ENCODE measurements around the gene RAB1B. TPM values are rescaled to one million over a fixed set of nuclear protein-coding genes. Genes with fewer than 3 reads are reported as not detected.

Gene RAB1B
- total RNA-seq, 1 experiment from 2014 or later: 148 TPM

DNA sequence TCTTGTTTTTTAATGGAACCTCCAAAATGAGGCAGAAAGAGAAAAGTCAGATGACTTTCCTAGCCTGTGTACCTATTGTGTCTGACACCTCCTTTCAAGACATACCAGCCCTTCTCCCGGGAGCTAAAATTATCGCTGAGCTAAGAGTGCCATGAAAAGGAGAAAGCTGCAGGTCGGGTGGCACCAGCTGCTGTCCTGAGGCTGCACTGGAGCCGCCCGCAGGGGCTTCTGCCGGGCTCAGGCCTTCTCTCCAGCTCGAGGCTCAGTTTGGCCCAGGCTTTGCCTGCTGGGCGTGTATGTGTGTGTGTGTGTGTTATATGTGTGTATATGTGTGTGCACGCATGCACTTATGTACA, 27.7 kb upstream of the RAB1B start:
- RAD21 ChIA-PET (ENCODE audit: low non-redundant PET in 1 of 2, low total read pairs in 2 of 2, uncharacterized antibody in 2 of 2, unreplicated experiment in 2 of 2): no interaction called here
- TF ChIP-seq POLR2A (IDR thresholded peaks at IDR 0.05; ENCODE audit: borderline replicate concordance, extremely low read depth, insufficient read depth, insufficient read length) (no peak), CTCF (IDR thresholded peaks at IDR 0.05 in 2 of 3, conservative IDR thresholded peaks at IDR 0.05 in 1 of 3; ENCODE audit: borderline replicate concordance in 1 of 3, insufficient read depth in 1 of 3, low read depth in 2 of 3, low read length in 2 of 3) (no peak), ZNF274 (IDR thresholded peaks at IDR 0.05; ENCODE audit: low read depth, low read length) (no peak), YY1 (IDR thresholded peaks at IDR 0.05; ENCODE audit: extremely low read depth, insufficient replicate concordance, low read depth, low read length) (no peak)
- Histone ChIP-seq H3K9ac (ENCODE audit: low read length) (no peak overlapping the region), H3K4me2 (ENCODE audit: low read length) (no peak overlapping the region), H3K79me2 (ENCODE audit: insufficient read depth, low read length) (no peaks in the 10 kb centered on the region), H2AFZ (ENCODE audit: low read depth, low read length, poor library complexity, severe bottlenecking) (no peak overlapping the region), H3K36me3 (ENCODE audit: control insufficient read depth in 1 of 2, insufficient read depth in 2 of 2, low read length in 2 of 2) (0 out of 4 replicates have a peak, but pooled peaks cover 3 to 4% of the 10 kb centered on the region in 2 experiments), H3K9me2 (ENCODE audit: insufficient read depth) (no peaks in the 10 kb centered on the region), H3K27me3 (ENCODE audit: insufficient read depth, low read length) (no peaks in the 10 kb centered on the region), H3K4me3 (replicated peaks in 1 of 2; ENCODE audit: low read depth in 1 of 2, low read length in 2 of 2) (no peak overlapping the region), H3K4me1 (ENCODE audit: control insufficient read depth in 1 of 2, insufficient read depth in 2 of 2, low read length in 2 of 2) (no peaks in the 10 kb centered on the region), H3K27ac (ENCODE audit: low read depth, low read length) (no peak overlapping the region), H3K9me3 (ENCODE audit: control insufficient read depth in 1 of 2, insufficient read depth in 1 of 2, low read depth in 1 of 2, low read length in 2 of 2) (no peaks in the 10 kb centered on the region), H4K20me1 (ENCODE audit: insufficient read depth) (no peaks in the 10 kb centered on the region)
- ATAC-seq (no peak), DNase-seq (ENCODE audit: low read depth, low spot score) (no peak)
- POLR2A ChIA-PET: no interaction called here
- CTCF ChIA-PET: interaction anchor here (1.3 kb wide), 1 partner anchor 18 kb away, joined by 4 read pairs; no protein-coding TSS in a partner anchor
- intact Hi-C loops (cut with micrococcal nuclease): no loop called here
- BruUV-seq (replicated peaks): no TSS peak

DNA sequence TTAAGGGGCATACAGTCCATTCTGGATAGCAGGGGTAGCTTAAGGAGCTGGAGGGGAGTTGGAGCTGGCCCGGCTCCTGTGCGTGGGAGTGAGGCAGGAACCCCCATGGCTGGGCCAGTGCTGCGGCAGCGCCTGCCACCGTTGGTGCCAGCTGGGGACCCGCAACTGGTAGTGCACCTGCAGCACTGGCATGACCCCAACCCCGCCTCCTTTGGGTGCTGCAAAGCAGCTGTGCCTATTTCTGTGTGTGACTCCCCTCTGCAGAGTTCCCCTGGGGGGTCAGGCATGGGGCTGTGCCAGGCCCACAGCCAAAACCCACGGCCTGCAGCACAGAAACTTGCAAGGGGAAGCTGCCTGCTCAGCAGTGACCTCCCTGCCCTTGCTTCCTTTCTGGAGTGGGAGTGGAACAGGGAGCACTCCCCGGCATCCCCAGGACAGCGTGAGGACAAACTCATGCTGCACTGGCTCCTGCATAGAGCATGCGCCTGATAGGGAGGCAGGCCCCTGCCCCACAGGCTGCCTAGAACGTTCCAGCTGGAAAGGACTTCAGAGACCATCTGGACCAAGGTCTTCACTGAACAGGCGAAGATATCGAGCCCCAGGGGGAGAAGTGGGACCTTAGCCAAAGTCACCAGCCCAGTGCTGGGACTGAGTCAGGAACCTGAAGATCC, 26.2 kb upstream of the RAB1B start:
- POLR2A ChIA-PET: no interaction called here
- no peak overlapping the region for H2AFZ ChIP-seq (ENCODE audit: low read depth, low read length, poor library complexity, severe bottlenecking)
- TF ChIP-seq EGR1 (IDR thresholded peaks at IDR 0.05; ENCODE audit: low read depth): no peak
- TF ChIP-seq SRF (IDR thresholded peaks at IDR 0.05; ENCODE audit: low read depth): no peak
- no peak for TF ChIP-seq ELF1 (IDR thresholded peaks at IDR 0.05; ENCODE audit: borderline replicate concordance, low read depth)
- TF ChIP-seq ZFX (IDR thresholded peaks at IDR 0.05): no peak
- TF ChIP-seq ZNF274 (IDR thresholded peaks at IDR 0.05; ENCODE audit: low read depth, low read length): no peak
- TF ChIP-seq TCF7L2 (IDR thresholded peaks at IDR 0.05; ENCODE audit: borderline replicate concordance, extremely low read depth, insufficient read depth, insufficient read length): no peak
- TF ChIP-seq ZBTB33 (IDR thresholded peaks at IDR 0.05; ENCODE audit: extremely low read depth, insufficient replicate concordance, low read length): no peak
- no peak for TF ChIP-seq SP1 (IDR thresholded peaks at IDR 0.05; ENCODE audit: low read depth)
- TF ChIP-seq CEBPB (IDR thresholded peaks at IDR 0.05; ENCODE audit: low read depth): no peak
- TF ChIP-seq RAD21 (IDR thresholded peaks at IDR 0.05; ENCODE audit: low read depth): no peak
- no peak for TF ChIP-seq FOSL1 (IDR thresholded peaks at IDR 0.05; ENCODE audit: low read depth)
- no peak for TF ChIP-seq YY1 (IDR thresholded peaks at IDR 0.05; ENCODE audit: extremely low read depth, insufficient replicate concordance, low read depth, low read length)
- no peak for TF ChIP-seq EZH2phosphoT487 (IDR thresholded peaks at IDR 0.05; ENCODE audit: borderline replicate concordance)
- no peak for TF ChIP-seq SIN3A (IDR thresholded peaks at IDR 0.05; ENCODE audit: low read depth)
- TF ChIP-seq, protein P1, sequence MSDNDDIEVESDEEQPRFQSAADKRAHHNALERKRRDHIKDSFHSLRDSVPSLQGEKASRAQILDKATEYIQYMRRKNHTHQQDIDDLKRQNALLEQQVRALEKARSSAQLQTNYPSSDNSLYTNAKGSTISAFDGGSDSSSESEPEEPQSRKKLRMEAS (IDR thresholded peaks at IDR 0.05): no peak
- TF ChIP-seq JUND (IDR thresholded peaks at IDR 0.05): no peak

More for the DNA sequence above, 26.2 kb upstream of the RAB1B start:
- BruUV-seq (replicated peaks): no TSS peak
- 0 out of 4 replicates have a peak, but pooled peaks cover 0 to 4% of the 10 kb centered on the region in 2 experiments for H3K36me3 ChIP-seq (ENCODE audit: control insufficient read depth in 1 of 2, insufficient read depth in 2 of 2, low read length in 2 of 2)
- ChIA-PET RAD21 (ENCODE audit: low non-redundant PET in 1 of 2, low total read pairs in 2 of 2, uncharacterized antibody in 2 of 2, unreplicated experiment in 2 of 2) (no interaction called here), CTCF (no interaction called here)
- H3K9me3 ChIP-seq (ENCODE audit: control insufficient read depth in 1 of 2, insufficient read depth in 1 of 2, low read depth in 1 of 2, low read length in 2 of 2): no peaks in the 10 kb centered on the region
- H3K4me2 ChIP-seq (ENCODE audit: low read length): no peak overlapping the region
- H4K20me1 ChIP-seq (ENCODE audit: insufficient read depth): no peaks in the 10 kb centered on the region
- DNase-seq (ENCODE audit: low read depth, low spot score) (no peak), ATAC-seq (no peak)
- no peaks in the 10 kb centered on the region for H3K4me1 ChIP-seq (ENCODE audit: control insufficient read depth in 1 of 2, insufficient read depth in 2 of 2, low read length in 2 of 2)
- H3K9me2 ChIP-seq (ENCODE audit: insufficient read depth): no peaks in the 10 kb centered on the region
- no peak overlapping the region for H3K4me3 ChIP-seq (replicated peaks in 1 of 2; ENCODE audit: low read depth in 1 of 2, low read length in 2 of 2)
- intact Hi-C loops (cut with micrococcal nuclease): no loop called here
- no peaks in the 10 kb centered on the region for H3K27me3 ChIP-seq (ENCODE audit: insufficient read depth, low read length)
- no peaks in the 10 kb centered on the region for H3K79me2 ChIP-seq (ENCODE audit: insufficient read depth, low read length)
- H3K27ac ChIP-seq (ENCODE audit: low read depth, low read length): no peak overlapping the region
- H3K9ac ChIP-seq (ENCODE audit: low read length): no peak overlapping the region
